Measurements from ENCODE around the gene APAF1.
"Not testable (repeated sequence)": the region's sequence is repeated elsewhere in the genome, so short reads cannot be mapped to it uniquely, and the experiment has no call there.

The APAF1 gene

GRCh38 chr12:98733667-98734350 lies 88.7 kb downstream of the APAF1 start:
- no peak for DNase-seq

- no peak for DNase-seq
Observed at GRCh38 chr12:98735821-98736220, 90.7 kb downstream of the APAF1 start.

GRCh38 chr12:98736352-98737321 lies 91.5 kb downstream of the APAF1 start:
- no peak for DNase-seq

- DNase-seq = no peak
Observed at GRCh38 chr12:98737322-98737712, 92.2 kb downstream of the APAF1 start.

- no peak for DNase-seq
Observed at GRCh38 chr12:98738002-98738401, 92.9 kb downstream of the APAF1 start.

GRCh38 chr12:98738539-98738938 lies 93.4 kb downstream of the APAF1 start:
- DNase-seq = no peak

- no peak for DNase-seq
Observed at GRCh38 chr12:98740751-98741150, 95.7 kb downstream of the APAF1 start.

- no peak for DNase-seq
Observed at GRCh38 chr12:98741196-98741555, 96.1 kb downstream of the APAF1 start.

- DNase-seq = no peak
Observed at GRCh38 chr12:98741556-98742265, 96.6 kb downstream of the APAF1 start.

- DNase-seq = no peak
Observed at GRCh38 chr12:98743362-98743953, 98.4 kb downstream of the APAF1 start.

GRCh38 chr12:98744680-98745079 lies 99.6 kb downstream of the APAF1 start:
- no peak for DNase-seq

GRCh38 chr12:98745578-98746391 lies 100.7 kb downstream of the APAF1 start:
- no peak for DNase-seq

GRCh38 chr12:98748463-98748862 lies 103.4 kb downstream of the APAF1 start:
- DNase-seq = no peak

GRCh38 chr12:98750511-98750910 lies 105.4 kb downstream of the APAF1 start:
- DNase-seq = no peak

- no peak for DNase-seq
Observed at GRCh38 chr12:98751580-98752115, 106.6 kb downstream of the APAF1 start.

GRCh38 chr12:98752726-98753125 lies 107.6 kb downstream of the APAF1 start:
- no peak for DNase-seq

- no peak for DNase-seq
Observed at GRCh38 chr12:98754095-98754494, 109.0 kb downstream of the APAF1 start.

- DNase-seq = not testable (repeated sequence)
Observed at GRCh38 chr12:98755855-98756254, 110.8 kb downstream of the APAF1 start.

- DNase-seq = no peak
Observed at GRCh38 chr12:98757455-98757854, 112.4 kb downstream of the APAF1 start.

- DNase-seq = no peak
Observed at GRCh38 chr12:98758331-98758730, 113.2 kb downstream of the APAF1 start.

GRCh38 chr12:98763656-98764055 lies 118.6 kb downstream of the APAF1 start:
- DNase-seq = no peak

- no peak for DNase-seq
Observed at GRCh38 chr12:98767248-98767647, 122.2 kb downstream of the APAF1 start.
